Erythroblast (primary cell): Measurements from ENCODE around the gene DDX23.

ENCODE experiments used
- GATA1 ChIP-seq: IDR thresholded peaks from 2 replicates; pipeline ENCODE4 v1.6.1; 2011; ENCODE audit warnings: low read depth, mild to moderate bottlenecking, control low read depth, low read length, moderate library complexity
- POLR2A ChIP-seq: IDR thresholded peaks from 2 replicates; pipeline ENCODE4 v1.6.1; 2011; ENCODE audit warnings: mild to moderate bottlenecking, low read length

DNA sequence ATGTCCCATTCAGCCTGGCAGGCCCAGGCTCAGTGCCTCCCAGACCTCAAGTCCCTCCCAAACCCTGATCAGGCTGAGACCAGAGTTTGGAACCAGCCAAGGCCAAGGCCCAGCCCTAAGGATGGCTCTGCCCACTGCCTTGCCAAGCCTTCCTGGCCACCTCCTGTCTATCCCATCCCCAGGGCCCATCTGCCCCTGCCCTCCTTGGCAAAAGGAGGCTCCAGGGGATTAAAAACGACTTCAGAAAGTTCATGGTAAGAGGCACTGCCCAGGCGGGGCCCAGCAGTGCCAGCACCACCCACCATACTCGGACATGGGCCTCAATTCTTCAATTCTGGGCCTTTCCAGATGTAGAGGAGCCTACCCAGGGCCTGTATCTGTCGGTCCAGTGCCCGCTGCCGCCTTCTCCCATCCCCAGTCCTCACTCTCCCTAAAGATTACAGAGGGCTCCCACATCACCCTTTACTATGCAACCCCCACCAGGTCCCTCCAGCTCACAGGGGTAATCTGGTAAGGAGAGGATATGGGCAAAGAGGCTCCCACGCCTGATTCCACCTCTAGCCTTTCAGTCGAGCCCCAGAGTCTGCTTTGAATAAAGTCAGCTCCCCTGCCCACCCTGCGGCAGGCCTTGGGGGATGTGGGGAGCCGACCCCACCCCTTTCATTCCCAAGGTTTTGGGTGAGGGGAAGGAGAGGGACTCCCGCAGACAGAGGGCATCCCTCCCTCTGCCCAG, 64.0 kb downstream of the DDX23 start:
- no peak for TF ChIP-seq POLR2A
- no peak for TF ChIP-seq GATA1
